Epithelial cell of proximal tubule (primary cell): Measurements from ENCODE around the gene STXBP2. TPM values are rescaled to one million over a fixed set of nuclear protein-coding genes. Genes with fewer than 3 reads are reported as not detected.
"Not testable (repeated sequence)": the region's sequence is repeated elsewhere in the genome, so short reads cannot be mapped to it uniquely, and the experiment has no call there.

ENCODE experiments used
- DNase-seq: peaks from one replicate; pipeline ENCODE4 v3.0.0-alpha.2; 2011; ENCODE audit warnings: low read depth
- H3K4me3 ChIP-seq: 2 replicates; pipeline ENCODE4 v1.5.1; 2011; ENCODE audit warnings: low read depth, mild to moderate bottlenecking, low read length
- CTCF ChIP-seq: conservative IDR thresholded peaks from 2 replicates; pipeline ENCODE4 v1.5.1; 2012; ENCODE audit warnings: low read depth, mild to moderate bottlenecking, low read length
- total RNA-seq: library from RNA; depleted of rRNA; stranded (reverse); fragments of >200 nt; gene quantifications from 2 replicates; pipeline ENCODE4 v1.2.3, GENCODE V29; 2015

The STXBP2 gene
- total RNA-seq, 1 donor from 2014 or later, result 49.4 TPM

DNA sequence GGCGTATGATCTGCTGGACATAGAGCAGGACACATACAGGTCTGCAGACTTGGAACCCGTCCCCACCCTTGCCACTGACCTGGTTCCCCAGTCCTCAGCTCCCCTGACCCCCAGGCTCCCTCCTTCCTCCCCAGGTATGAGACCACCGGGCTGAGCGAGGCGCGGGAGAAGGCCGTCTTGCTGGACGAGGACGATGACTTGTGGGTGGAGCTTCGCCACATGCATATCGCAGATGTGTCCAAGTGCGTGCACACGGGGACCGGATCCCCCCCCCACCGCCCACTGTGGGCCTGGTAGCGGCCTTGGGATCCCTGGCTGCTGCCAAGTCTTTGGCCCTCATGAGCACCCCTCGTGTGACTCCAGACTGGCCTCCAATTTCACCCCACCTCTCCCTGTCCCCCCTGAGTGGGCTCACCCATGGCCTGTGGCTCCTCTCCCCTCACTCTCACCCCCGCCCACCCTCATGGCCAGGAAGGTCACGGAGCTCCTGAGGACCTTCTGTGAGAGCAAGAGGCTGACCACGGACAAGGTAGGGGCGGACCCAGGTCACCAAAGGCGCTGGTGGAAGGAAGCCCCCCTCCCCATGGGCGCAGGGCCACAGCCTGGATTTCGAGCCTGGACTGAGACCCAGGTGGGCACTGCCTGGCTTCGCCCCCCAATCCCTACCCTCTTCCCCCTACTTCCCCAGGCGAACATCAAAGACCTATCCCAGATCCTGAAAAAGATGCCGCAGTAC lies 5.6 kb downstream of the STXBP2 start:
- no peak for DNase-seq
- H3K4me3 ChIP-seq, result no peak overlapping the region
- no peak for TF ChIP-seq CTCF

DNA sequence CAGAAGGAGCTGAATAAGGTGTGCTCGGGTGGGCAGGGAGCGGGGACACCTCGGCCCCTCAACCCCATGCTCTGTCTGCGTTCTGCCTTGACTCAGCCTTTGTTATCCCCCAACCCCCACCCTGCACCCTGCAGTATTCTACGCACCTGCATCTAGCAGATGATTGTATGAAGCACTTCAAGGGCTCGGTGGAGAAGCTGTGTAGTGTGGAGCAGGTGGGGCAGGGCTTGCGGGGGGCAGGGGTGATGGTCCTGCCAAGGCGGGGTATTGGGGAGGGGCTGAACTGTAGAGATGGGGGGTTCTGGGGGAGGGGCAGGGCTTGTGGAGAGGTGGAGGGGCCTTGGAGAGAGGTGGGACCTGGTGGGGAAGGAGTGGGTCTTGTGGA lies 6.1 kb downstream of the STXBP2 start:
- no peak overlapping the region for H3K4me3 ChIP-seq
- DNase-seq, result no peak
- TF ChIP-seq CTCF, result no peak

GRCh38 chr19:7643629-7644549 lies 7.0 kb downstream of the STXBP2 start:
- H3K4me3 ChIP-seq, DNase-seq: not testable (repeated sequence)

GRCh38 chr19:7644550-7644877 lies 7.6 kb downstream of the STXBP2 start:
- DNase-seq, result no peak
- no peak overlapping the region for H3K4me3 ChIP-seq
- no peak for TF ChIP-seq CTCF

GRCh38 chr19:7645163-7645562 lies 8.3 kb downstream of the STXBP2 start:
- no peak overlapping the region for H3K4me3 ChIP-seq
- TF ChIP-seq CTCF, result no peak
- DNase-seq, result no peak

GRCh38 chr19:7645656-7646425 lies 8.9 kb downstream of the STXBP2 start:
- DNase-seq, result no peak
- H3K4me3 ChIP-seq, result no peak overlapping the region
- no peak for TF ChIP-seq CTCF

GRCh38 chr19:7646426-7646700 lies 9.5 kb downstream of the STXBP2 start:
- no peak for DNase-seq
- H3K4me3 ChIP-seq, result no peak overlapping the region
- TF ChIP-seq CTCF, result no peak
